ENCODE measurements around the gene WNK2.

Gene WNK2

DNA sequence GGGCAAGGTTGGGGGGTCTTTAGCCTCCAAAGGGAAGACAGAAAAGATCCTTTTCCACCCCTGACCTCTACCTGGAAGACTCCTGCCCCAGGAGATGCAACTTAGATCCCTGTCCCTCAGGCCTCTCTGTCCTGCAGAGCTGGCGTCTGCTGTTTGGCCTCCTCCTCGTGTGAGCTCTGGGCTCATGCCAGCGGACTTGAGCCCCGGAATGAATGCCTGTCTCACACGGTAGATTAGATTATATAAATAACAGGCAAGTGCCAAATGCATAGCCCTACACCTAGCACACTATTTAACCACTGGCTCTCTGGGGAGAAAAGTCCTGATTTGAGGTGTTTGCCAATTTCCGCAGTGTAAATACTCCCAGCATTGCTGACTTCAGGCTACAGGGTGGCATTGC lies 1.4 kb upstream of the WNK2 start:
- Histone ChIP-seq H3K4me1 (ENCODE audit: low read depth, poor library complexity, severe bottlenecking) (no peaks in the 10 kb centered on the region), H3K27me3 (ENCODE audit: insufficient read depth, low read depth) (no peaks in the 10 kb centered on the region)

DNA sequence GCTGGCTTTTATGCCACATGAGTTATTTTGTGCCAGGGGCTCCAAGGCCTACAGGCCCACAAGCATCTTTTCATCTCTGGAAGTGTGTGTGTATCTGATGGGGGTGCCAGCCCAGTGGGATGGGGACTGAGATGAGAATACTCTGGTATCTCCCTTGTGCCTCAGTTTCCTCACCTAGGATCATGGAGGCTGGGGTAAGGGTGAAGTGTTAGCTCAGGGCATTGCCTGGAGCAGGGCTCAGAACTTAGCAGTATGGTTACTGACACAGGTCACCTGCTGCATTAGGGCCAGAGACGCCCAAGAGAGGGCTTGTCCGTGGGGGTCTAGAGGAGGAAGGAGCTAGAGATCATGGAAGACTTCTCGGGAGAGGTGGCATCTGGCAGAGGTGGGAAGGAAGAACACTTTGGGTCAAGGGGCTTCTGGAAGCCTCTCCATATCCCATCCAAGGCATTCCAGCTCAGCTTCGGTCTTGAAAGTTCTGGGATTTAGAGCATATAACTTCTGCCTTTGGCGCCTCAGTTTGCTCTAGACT lies 742 bp upstream of the WNK2 start:
- H3K4me3 ChIP-seq (IDR thresholded peaks at IDR 0.05; ENCODE audit: insufficient read depth, low read depth, low read length) = no peak overlapping the region
- no peaks in the 10 kb centered on the region for H3K36me3 ChIP-seq (ENCODE audit: insufficient read depth)
- TF ChIP-seq, protein P1, sequence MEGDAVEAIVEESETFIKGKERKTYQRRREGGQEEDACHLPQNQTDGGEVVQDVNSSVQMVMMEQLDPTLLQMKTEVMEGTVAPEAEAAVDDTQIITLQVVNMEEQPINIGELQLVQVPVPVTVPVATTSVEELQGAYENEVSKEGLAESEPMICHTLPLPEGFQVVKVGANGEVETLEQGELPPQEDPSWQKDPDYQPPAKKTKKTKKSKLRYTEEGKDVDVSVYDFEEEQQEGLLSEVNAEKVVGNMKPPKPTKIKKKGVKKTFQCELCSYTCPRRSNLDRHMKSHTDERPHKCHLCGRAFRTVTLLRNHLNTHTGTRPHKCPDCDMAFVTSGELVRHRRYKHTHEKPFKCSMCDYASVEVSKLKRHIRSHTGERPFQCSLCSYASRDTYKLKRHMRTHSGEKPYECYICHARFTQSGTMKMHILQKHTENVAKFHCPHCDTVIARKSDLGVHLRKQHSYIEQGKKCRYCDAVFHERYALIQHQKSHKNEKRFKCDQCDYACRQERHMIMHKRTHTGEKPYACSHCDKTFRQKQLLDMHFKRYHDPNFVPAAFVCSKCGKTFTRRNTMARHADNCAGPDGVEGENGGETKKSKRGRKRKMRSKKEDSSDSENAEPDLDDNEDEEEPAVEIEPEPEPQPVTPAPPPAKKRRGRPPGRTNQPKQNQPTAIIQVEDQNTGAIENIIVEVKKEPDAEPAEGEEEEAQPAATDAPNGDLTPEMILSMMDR (conservative IDR thresholded peaks at IDR 0.05; ENCODE audit: low read depth, low read length) = no peak
- H3K79me2 ChIP-seq (ENCODE audit: insufficient read depth, low read depth) = no peaks in the 10 kb centered on the region; the same call in 1 of the 2 replicates
- peak overlapping the region; percentile 67 for H3K4me2 ChIP-seq
- H3K4me1 ChIP-seq (ENCODE audit: low read depth, poor library complexity, severe bottlenecking) = no peaks in the 10 kb centered on the region
- H2AFZ ChIP-seq (ENCODE audit: low read depth) = peak overlapping the region; percentile 83; the same call in 1 of the 2 replicates
- no peak overlapping the region; the same call in 1 of the 2 replicates for H3K9ac ChIP-seq
- no peaks in the 10 kb centered on the region for H3K27me3 ChIP-seq (ENCODE audit: insufficient read depth, low read depth)
- no peak overlapping the region for H3K27ac ChIP-seq
- no peaks in the 10 kb centered on the region for H4K20me1 ChIP-seq (ENCODE audit: insufficient read depth)

More for the DNA sequence above, 1.4 kb upstream of the WNK2 start:
- Histone ChIP-seq H3K36me3 (ENCODE audit: insufficient read depth) (no peaks in the 10 kb centered on the region), H3K4me3 (IDR thresholded peaks at IDR 0.05; ENCODE audit: insufficient read depth, low read depth, low read length) (no peak overlapping the region), H3K4me2 (no peak overlapping the region), H3K27ac (no peak overlapping the region), H3K9ac (no peak overlapping the region), H2AFZ (ENCODE audit: low read depth) (no peak overlapping the region), H4K20me1 (ENCODE audit: insufficient read depth) (no peaks in the 10 kb centered on the region), H3K79me2 (ENCODE audit: insufficient read depth, low read depth) (no peaks in the 10 kb centered on the region; the same call in 1 of the 2 replicates)
- TF ChIP-seq, protein P1 (conservative IDR thresholded peaks at IDR 0.05; ENCODE audit: low read depth, low read length) = no peak

DNA sequence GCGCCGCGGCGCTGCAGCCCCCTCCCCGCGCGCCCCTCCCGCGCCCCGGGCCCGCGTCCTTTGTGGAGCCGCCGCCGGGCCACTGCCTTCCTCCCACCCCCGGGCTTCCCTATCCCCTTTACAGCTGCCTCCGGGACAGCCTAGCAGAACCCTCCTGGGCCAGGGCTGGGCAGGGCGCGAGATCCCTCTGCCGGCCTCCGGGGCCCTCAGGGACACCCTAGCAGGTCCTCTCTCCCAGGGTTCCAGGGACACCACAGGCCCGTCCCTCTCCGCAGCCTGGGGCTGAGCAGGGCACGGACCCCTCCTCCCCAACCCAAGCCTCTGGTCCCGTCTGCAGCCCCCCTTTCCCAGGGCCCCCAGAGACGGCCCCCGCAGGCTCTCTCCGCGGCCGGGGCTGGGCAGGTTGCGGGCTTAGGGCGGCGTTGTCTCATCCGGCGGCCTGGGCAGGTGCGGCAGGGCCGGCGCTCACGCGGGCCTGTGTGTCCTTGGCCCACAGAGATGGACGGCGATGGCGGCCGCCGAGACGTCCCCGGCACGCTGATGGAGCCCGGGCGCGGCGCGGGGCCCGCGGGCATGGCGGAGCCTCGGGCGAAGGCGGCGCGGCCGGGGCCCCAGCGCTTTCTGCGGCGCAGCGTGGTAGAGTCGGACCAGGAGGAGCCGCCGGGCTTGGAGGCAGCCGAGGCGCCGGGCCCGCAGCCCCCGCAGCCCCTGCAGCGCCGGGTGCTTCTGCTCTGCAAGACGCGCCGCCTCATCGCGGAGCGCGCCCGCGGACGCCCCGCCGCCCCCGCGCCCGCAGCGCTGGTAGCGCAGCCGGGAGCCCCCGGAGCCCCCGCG lies 710 bp downstream of the WNK2 start:
- Histone ChIP-seq H3K9ac (peak overlapping the region; percentile 52; the same call in 1 of the 2 replicates), H3K4me2 (peak overlapping the region; percentile 68)

DNA sequence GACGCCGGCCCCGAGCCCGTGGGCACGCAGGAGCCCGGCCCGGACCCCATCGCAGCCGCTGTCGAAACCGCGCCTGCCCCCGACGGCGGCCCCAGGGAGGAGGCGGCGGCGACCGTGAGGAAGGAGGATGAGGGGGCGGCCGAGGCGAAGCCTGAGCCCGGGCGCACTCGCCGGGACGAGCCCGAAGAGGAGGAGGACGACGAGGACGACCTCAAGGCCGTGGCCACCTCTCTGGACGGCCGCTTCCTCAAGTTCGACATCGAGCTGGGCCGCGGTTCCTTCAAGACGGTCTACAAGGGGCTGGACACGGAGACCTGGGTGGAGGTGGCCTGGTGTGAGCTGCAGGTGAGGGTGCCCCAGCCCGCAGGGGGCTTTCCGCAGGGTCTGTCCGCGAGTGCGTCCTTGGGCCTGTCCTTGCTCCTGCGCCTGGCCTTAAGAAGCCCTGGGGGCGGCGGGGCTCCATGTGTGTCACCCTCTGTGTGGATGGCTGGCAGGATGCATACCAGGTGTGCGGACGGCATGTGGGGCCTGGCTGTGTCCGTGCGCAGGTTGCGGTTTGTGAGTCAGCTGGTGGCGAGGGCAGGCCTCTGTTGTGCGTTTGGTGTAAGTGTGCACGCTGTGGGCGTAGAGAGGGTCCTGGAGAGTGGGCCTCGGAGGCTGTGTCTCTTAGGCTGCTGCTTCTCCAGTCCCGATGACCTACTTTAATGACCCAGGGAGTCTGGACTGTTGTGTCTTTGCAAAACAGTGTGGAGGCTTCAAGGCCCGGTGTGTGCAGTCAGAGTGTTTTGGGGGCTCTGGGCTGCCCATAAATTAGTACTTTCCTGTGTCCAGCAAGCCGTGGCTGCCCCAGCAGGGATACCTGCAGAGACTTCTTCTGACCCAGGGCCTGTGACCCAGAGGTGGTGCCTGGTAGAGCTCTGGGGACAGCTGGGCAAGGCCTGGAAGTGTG lies 1.6 kb downstream of the WNK2 start:
- TF ChIP-seq, protein P1 (conservative IDR thresholded peaks at IDR 0.05; ENCODE audit: low read depth, low read length) = no peak
- peaks cover 4% of the 10 kb centered on the region; the same call in 1 of the 2 replicates for H3K79me2 ChIP-seq (ENCODE audit: insufficient read depth, low read depth)
- no peak overlapping the region for H3K4me3 ChIP-seq (IDR thresholded peaks at IDR 0.05; ENCODE audit: insufficient read depth, low read depth, low read length)
- H3K9ac ChIP-seq = no peak overlapping the region
- no peaks in the 10 kb centered on the region for H3K4me1 ChIP-seq (ENCODE audit: low read depth, poor library complexity, severe bottlenecking)
- no peaks in the 10 kb centered on the region for H3K36me3 ChIP-seq (ENCODE audit: insufficient read depth)
- H3K4me2 ChIP-seq = peak overlapping the region; percentile 27; the same call in 1 of the 2 replicates
- no peaks in the 10 kb centered on the region for H3K27me3 ChIP-seq (ENCODE audit: insufficient read depth, low read depth)
- H2AFZ ChIP-seq (ENCODE audit: low read depth) = no peak overlapping the region
- H4K20me1 ChIP-seq (ENCODE audit: insufficient read depth) = no peaks in the 10 kb centered on the region
- H3K27ac ChIP-seq = no peak overlapping the region

More for the DNA sequence above, 710 bp downstream of the WNK2 start:
- Histone ChIP-seq H3K4me1 (ENCODE audit: low read depth, poor library complexity, severe bottlenecking) (no peaks in the 10 kb centered on the region), H3K27ac (no peak overlapping the region), H3K36me3 (ENCODE audit: insufficient read depth) (no peaks in the 10 kb centered on the region), H4K20me1 (ENCODE audit: insufficient read depth) (no peaks in the 10 kb centered on the region), H2AFZ (ENCODE audit: low read depth) (peak overlapping the region; percentile 83), H3K4me3 (IDR thresholded peaks at IDR 0.05; ENCODE audit: insufficient read depth, low read depth, low read length) (no peak overlapping the region), H3K27me3 (ENCODE audit: insufficient read depth, low read depth) (no peaks in the 10 kb centered on the region), H3K79me2 (ENCODE audit: insufficient read depth, low read depth) (peaks cover 4% of the 10 kb centered on the region; the same call in 1 of the 2 replicates)
- TF ChIP-seq, protein P1 (conservative IDR thresholded peaks at IDR 0.05; ENCODE audit: low read depth, low read length) = no peak

All from KMS-11 (cell line).